ENCODE results near the gene FOXK2. TPM values are rescaled to one million over a fixed set of nuclear protein-coding genes. Genes with fewer than 3 reads are reported as not detected.

FOXK2 gene
- total RNA-seq, 2 donors from 2014 or later, result 34.8 to 85.1 TPM

- Histone ChIP-seq H3K27me3 (replicated peaks; ENCODE audit: insufficient read depth) (no peaks in the 10 kb centered on the region), H3K4me3 (no peak overlapping the region), H3K36me3 (peaks cover 67% of the 10 kb centered on the region), H3K4me1 (ENCODE audit: control insufficient read depth in 1 of 2, low read depth in 2 of 2) (no peaks in the 10 kb centered on the region), H3K27ac (no peak overlapping the region), H3K9me3 (no peaks in the 10 kb centered on the region)
- ATAC-seq (ENCODE audit: insufficient number of reproducible peaks, low FRiP score, low read depth), result no peak
- no peak for TF ChIP-seq CTCF (IDR thresholded peaks at IDR 0.05)
- no peak for DNase-seq (ENCODE audit: low spot score)
Observed at GRCh38 chr17:82479602-82480001, 39.9 kb upstream of the FOXK2 start.

GRCh38 chr17:82480318-82480717 is 39.2 kb upstream of the FOXK2 start:
- H3K4me3 ChIP-seq, result no peak overlapping the region
- H3K4me1 ChIP-seq (ENCODE audit: control insufficient read depth in 1 of 2, low read depth in 2 of 2), result no peaks in the 10 kb centered on the region
- ATAC-seq (ENCODE audit: insufficient number of reproducible peaks, low FRiP score, low read depth), result no peak
- H3K27ac ChIP-seq, result no peak overlapping the region
- DNase-seq (ENCODE audit: low spot score), result no peak
- H3K36me3 ChIP-seq, result peaks cover 69% of the 10 kb centered on the region
- H3K27me3 ChIP-seq (replicated peaks; ENCODE audit: insufficient read depth), result no peaks in the 10 kb centered on the region
- no peaks in the 10 kb centered on the region for H3K9me3 ChIP-seq
- TF ChIP-seq CTCF (IDR thresholded peaks at IDR 0.05), result no peak

GRCh38 chr17:82483204-82483660 is 36.3 kb upstream of the FOXK2 start:
- no peak for TF ChIP-seq CTCF (IDR thresholded peaks at IDR 0.05)
- H3K27ac ChIP-seq, result no peak overlapping the region
- no peaks in the 10 kb centered on the region for H3K27me3 ChIP-seq (replicated peaks; ENCODE audit: insufficient read depth)
- H3K9me3 ChIP-seq, result no peaks in the 10 kb centered on the region
- ATAC-seq (ENCODE audit: insufficient number of reproducible peaks, low FRiP score, low read depth) (no peak), DNase-seq (ENCODE audit: low spot score) (no peak)
- H3K4me1 ChIP-seq (ENCODE audit: control insufficient read depth in 1 of 2, low read depth in 2 of 2), result peaks cover 0 to 6% of the 10 kb centered on the region in 2 donors
- H3K36me3 ChIP-seq, result peaks cover 72% of the 10 kb centered on the region
- no peak overlapping the region for H3K4me3 ChIP-seq

- no peaks in the 10 kb centered on the region for H3K27me3 ChIP-seq (replicated peaks; ENCODE audit: insufficient read depth)
- no peak overlapping the region for H3K4me3 ChIP-seq
- no peaks in the 10 kb centered on the region for H3K9me3 ChIP-seq
- H3K36me3 ChIP-seq, result peaks cover 66% of the 10 kb centered on the region
- DNase-seq (ENCODE audit: low spot score) (no peak), ATAC-seq (ENCODE audit: insufficient number of reproducible peaks, low FRiP score, low read depth) (no peak)
- H3K27ac ChIP-seq, result no peak overlapping the region
- TF ChIP-seq CTCF (IDR thresholded peaks at IDR 0.05), result no peak
- peaks cover 0 to 12% of the 10 kb centered on the region in 2 donors for H3K4me1 ChIP-seq (ENCODE audit: control insufficient read depth in 1 of 2, low read depth in 2 of 2)
Observed at GRCh38 chr17:82483836-82484235, 35.7 kb upstream of the FOXK2 start.

GRCh38 chr17:82486231-82487094 is 33.1 kb upstream of the FOXK2 start:
- no peak for TF ChIP-seq CTCF (IDR thresholded peaks at IDR 0.05)
- H3K9me3 ChIP-seq, result no peaks in the 10 kb centered on the region
- DNase-seq (ENCODE audit: low spot score) (no peak), ATAC-seq (ENCODE audit: insufficient number of reproducible peaks, low FRiP score, low read depth) (no peak)
- peaks cover 0 to 25% of the 10 kb centered on the region in 2 donors for H3K4me1 ChIP-seq (ENCODE audit: control insufficient read depth in 1 of 2, low read depth in 2 of 2)
- H3K4me3 ChIP-seq, result no peak overlapping the region
- H3K27ac ChIP-seq, result peak overlapping the region in 1 of 2 donors; percentile 23
- peaks cover 42% of the 10 kb centered on the region for H3K36me3 ChIP-seq
- H3K27me3 ChIP-seq (replicated peaks; ENCODE audit: insufficient read depth), result no peaks in the 10 kb centered on the region

All from thoracic aorta (tissue), 2 donors.